Effector CD4-positive, alpha-beta T cell (primary cell): ENCODE measurements around the gene TCF21. TPM values are rescaled to one million over a fixed set of nuclear protein-coding genes. Genes with fewer than 3 reads are reported as not detected.
"Not testable (repeated sequence)": the region's sequence is repeated elsewhere in the genome, so short reads cannot be mapped to it uniquely, and the experiment has no call there.

Source experiments
- DNase-seq: peaks from one replicate; pipeline ENCODE4 v3.0.0-alpha.2; 2020
- total RNA-seq: gene quantifications from one replicate; lab custom pipeline; 2026; lab: John Stamatoyannopoulos, UW

Gene TCF21
- not detected for total RNA-seq

GRCh38 chr6:133888929-133889556 lies at the start of gene TCF21:
TSS of gene TCF21 (plus strand) at chr6:133889113. CDS start at chr6:133889398, 285 bp downstream.
- no peak for DNase-seq

GRCh38 chr6:133841176-133841575 lies 47.7 kb upstream of the TCF21 start:
- no peak for DNase-seq

DNA sequence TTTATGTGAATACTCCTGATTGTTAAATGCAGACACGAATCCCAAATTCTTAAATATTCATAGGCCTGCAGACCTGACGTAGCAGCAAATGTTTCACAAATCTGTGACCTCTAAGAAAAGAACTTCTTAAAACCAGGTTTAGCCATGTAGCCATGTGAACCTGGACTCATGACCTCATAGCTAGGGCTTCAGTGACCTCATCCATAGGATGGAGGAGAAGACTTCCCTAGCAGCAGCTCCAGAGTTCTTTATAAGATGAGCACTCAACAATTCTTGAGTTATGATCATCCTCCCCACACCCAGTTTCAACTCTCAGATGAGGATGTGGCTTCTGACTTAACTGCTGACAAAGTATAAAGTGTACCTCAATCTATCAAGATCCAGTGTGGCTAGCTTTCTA lies 45.8 kb upstream of the TCF21 start:
- DNase-seq = no peak

DNA sequence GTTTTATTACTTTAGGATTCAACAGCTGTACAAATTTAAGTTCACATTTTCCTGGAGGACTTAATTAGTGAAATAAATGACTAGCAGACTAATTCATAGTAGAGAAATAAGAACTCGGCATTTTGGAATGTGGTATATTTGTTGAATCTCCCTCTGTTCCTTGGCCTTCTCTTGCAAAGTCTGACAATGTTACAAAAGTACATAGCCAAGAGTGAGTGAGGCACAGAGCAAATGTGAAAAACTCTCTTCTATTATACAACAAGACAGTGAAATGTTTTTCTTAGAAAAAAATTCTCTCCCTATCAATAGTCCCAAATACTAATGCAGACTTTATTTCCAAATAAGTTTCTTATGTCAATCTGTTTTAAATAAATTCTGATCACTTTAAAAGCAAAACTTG lies 44.2 kb upstream of the TCF21 start:
- no peak for DNase-seq

DNA sequence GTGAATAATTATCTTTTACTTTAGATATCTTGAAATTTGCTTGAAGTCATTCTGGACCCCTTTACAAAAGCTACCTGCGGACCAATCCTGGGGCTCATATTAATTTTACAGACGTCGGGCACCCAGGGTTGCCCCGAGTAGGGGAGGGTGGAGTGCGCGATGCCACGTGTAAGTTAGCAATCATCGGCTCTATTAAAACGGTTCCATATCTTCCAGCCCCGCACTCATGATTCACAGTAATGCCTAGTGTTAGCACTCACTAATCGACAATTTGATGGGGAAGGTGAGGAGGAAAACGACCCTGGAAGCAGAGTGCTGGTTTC lies 34.9 kb upstream of the TCF21 start:
- no peak for DNase-seq

GRCh38 chr6:133854364-133855275 lies 34.3 kb upstream of the TCF21 start:
- DNase-seq = no peak

DNA sequence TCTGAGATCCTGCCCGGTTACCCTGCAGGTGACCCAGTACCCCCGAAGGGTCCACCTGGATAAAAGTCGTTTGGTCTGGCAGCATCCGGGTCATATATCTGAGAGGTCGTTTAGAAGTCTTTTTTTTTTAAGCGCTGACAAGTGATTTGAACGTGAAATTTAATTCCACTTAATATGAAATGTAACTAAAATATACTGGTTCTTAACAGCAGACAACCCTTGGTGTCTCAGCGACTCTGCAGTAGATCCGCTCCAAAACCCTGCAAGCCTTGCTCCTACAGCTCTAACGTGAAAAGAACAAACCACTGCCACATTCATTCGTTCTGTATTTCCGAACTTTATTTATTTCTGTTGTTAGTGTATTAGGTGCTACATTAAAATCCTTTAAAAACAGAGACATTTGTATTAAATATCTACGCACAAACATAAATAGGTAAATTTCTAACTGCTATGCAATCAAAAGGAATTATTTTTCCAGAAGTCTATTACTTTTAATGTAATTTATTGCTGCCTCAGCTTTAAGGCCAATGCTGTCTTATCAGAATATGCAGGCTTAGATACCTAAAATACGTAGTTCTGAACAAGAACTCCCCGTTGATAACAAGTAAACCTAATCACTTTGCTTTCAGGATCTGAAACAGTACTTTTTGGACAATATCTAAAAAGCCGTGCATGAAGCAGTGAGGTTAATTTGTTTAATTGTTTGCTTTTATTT lies 33.5 kb upstream of the TCF21 start:
- DNase-seq = no peak

DNA sequence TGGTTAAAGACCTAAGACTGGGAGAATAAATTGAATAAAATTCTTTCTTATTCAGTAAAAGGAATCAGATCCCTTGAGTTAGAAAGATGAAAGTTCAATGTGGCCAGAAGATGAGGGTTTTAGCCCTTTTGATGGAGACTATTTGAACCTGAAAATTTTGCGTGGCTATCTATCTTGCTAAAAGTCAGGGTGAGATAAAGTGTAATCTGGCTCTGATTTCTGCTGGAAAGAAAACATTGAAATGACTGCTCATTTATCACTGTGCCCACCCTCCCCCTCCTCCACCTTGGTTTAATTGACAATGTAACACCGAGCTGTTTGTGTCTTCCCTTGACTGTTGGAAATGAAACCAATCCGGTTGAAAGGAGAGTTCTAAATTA lies 32.9 kb upstream of the TCF21 start:
- DNase-seq = no peak

GRCh38 chr6:133856911-133857310 lies 32.0 kb upstream of the TCF21 start:
- DNase-seq = no peak

GRCh38 chr6:133857696-133858095 lies 31.2 kb upstream of the TCF21 start:
- no peak for DNase-seq

DNA sequence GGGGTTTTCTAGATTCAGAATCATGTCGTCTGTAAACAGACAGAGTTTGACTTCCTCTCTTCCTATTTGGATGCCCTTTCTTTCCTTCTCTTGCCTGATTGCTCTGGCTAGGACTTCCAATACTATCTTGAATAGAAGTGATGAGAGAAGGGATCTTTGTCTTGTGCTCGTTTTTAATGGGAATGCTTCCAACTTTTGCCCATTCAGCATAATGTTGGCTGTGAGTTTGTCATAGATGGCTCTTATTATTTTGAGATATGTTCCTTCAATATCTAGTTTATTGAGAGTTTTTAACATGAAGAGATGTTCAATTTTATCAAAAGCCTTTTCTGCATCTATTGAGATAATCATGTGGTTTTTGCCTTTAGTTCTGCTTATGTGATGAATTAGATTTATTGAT lies 27.6 kb upstream of the TCF21 start:
- DNase-seq = not testable (repeated sequence)

GRCh38 chr6:133863228-133863627 lies 25.7 kb upstream of the TCF21 start:
- DNase-seq = no peak

GRCh38 chr6:133865680-133866079 lies 23.2 kb upstream of the TCF21 start:
- DNase-seq = no peak

GRCh38 chr6:133871131-133871530 lies 17.8 kb upstream of the TCF21 start:
- DNase-seq = no peak

DNA sequence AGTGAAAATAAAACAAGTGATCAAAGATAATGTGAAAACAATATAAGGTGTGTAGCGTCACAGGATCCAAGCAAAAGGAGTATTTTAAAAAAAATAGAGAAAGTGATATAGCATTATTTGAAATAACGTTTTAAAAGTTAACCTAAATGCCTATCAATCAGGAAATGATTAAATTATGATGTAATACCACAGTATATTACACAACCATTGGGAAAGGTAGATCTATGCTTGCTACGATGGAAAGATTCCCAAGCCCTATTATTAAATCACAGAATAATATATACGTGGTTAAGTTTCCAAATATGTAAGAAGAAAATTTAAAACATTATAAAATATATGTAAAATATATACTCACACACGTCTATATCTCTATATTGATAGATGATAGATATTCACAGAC lies 15.4 kb upstream of the TCF21 start:
- DNase-seq = no peak

GRCh38 chr6:133877116-133877515 lies 11.8 kb upstream of the TCF21 start:
- DNase-seq = no peak

GRCh38 chr6:133880006-133880405 lies 8.9 kb upstream of the TCF21 start:
- DNase-seq = no peak

- DNase-seq = no peak
Observed at GRCh38 chr6:133880896-133881295, 8.0 kb upstream of the TCF21 start.

GRCh38 chr6:133886104-133886775 lies 2.7 kb upstream of the TCF21 start:
- DNase-seq = no peak

DNA sequence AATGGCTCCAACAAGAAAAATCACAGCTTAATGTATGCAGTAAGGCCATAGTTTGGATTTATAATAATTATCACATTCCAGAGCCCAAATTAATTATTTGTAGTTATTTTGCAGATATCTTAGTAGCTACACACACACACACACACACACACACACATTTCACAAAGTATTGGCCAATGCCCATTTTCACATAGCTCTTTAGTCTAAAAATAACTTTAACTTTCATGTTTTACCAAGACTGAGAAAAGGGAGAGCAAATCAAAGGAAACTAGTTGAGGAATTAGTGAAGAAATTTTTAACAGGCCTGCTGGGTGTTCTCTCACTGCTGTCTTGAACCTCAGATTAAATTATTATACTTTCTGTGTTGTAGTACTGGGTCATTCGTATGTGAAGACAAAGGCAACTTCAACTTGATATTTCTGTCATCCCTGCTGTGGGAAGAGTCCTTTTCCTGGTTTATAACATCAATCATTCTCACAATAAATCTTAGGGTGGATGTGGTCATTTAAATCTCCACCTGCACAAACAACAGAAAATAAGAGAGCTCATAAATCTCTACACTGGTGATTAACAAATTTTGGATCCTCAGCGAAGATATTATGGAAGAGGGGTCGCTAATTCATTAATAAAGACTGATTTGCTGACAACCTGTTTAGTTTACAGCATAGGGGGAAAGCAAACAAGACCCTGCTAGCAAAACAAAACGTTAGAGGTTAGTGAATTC lies 1.6 kb upstream of the TCF21 start:
- no peak for DNase-seq

DNA sequence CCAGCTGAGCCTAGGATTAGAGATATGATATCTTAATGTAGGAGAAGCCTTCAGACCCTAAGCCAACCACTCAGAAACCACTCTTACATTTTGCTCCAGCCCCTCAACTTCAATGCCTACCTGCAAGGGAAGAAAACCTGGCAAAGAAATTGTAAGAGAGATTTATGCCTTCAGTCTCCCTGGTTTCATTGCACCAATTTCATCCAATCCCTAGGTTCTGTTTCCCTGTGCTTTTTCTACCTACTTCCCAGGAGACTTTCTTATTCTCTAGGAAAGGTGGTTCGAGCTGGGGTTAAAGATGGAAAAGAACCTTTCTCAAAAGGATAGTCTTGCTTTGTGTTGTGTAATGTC lies 1.1 kb upstream of the TCF21 start:
- no peak for DNase-seq

GRCh38 chr6:133889557-133890403 lies 867 bp downstream of the TCF21 start:
- no peak for DNase-seq
